Measurements from ENCODE around the gene OXLD1.
"Not testable (repeated sequence)": the region's sequence is repeated elsewhere in the genome, so short reads cannot be mapped to it uniquely, and the experiment has no call there.

Gene OXLD1

DNA sequence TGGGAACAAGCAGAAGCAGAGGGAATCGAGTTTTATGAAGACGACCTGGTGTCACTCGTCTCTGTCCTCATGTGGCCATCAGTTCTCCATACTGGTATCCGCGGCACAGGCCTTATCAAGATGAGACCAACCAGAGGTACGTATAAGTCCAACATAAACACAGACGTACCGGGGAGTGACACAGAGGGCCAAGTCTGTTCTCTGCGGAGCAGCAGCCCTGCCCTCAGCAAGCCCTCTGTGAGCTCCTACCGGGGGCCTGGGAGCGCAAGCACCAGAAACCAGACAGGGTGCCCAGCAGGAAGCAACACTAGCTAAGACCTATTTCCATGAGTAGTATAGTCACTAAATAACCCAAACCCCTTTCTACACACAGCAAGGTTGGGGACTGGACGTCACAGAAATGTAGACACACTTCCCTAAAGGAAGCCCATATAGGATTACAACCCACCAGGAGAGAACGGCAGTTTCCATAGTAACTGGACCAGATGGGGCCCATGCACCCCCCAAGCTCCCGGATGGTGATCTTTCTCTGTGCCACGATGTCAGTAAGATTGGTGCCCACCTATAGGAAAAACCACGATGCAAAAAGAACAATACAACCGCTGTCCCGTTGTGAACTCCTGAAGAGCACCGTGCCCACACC, 16.3 kb upstream of the OXLD1 start:
- no peak for DNase-seq

DNA sequence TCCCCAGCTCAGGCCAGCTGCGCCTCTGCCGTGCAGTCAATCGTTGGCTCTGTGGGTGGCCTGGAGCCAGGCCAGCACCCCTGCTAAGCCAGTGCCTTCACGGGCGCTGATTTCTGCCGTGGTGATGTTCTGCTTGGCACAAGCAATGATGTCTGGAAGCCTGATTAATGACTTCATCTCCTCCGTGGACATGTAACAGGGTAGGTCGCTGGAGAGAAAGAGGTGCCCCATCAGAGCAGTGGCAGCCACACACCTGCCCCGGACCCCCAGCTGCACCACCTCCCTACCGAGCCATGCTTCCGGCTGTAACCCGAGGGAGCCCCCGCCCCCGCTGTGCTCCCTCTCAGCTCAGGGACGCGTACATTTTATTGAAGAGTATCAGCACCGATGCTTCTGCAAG, 15.3 kb upstream of the OXLD1 start:
- DNase-seq, result peak; percentile 57

DNA sequence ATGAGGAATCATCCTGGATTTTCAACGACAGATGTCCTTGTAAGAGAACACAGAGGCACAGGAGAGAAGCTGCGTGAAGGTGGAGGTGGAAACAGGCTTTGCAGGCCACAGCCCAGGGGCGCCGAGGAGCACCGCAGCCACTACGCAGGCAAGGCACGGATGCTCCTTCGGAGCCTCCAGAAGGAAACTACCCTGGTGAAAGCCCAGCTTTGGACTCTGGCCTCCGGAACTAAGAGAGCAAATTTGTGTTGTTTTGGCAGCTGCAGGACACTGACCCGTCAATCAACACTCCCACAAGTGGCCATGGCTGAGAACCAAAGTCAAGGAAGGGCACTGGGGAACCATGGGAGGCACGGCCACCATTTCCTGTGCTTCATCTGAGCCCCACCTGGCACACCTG, 13.7 kb upstream of the OXLD1 start:
- no peak for DNase-seq

DNA sequence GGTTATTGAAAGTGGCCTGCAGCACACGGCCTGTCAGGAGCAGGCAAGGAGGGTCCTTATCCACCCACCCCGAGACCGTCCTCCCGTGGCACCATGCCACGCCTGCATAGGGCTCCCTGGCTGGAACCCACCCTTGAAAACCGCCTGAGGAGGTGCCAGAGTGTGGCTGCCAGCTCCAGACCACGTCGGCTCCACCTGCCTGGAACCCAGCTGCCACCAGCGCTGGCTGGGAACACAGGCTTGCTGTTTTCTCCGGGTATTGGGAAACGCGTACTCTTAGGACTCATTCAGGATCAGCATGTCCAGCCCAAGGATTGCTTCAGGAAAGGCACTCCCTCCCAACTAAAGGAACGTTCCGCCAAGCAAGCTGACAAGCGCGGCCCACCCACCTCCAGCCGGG, 10.5 kb upstream of the OXLD1 start:
- DNase-seq, result no peak

DNA sequence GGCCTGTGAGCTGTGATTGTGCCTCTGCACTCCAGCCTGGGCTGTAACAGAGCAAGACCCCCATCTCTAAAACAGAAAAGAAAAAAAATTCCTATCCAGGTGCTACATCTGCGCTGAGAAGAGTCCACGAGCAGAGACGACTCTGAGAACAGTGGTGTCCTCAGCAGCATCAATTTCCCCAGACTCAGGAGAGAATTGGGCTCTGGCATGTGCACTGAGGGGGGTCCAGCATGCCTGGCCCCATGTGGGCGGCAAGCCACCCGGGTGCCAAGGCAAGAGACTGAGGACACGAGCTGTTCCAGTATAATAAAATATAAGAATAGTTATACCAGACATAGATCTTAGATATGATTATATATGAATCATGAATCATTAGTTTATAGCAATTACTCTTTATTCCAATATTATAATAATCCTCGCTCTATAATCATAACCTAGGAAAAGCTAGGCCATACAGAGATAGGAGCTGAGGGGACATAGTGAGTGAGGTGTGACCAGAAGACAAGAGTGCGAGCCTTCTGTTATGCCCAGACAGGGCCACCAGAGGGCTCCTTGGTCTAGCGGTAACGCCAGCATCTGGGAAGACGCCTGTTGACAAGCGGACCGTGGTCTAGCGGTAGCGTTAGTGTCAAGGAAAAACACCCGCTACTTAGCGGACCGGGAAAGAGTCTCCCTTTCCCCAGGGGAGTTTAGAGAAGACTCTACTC, 9.3 kb upstream of the OXLD1 start:
- DNase-seq, result not testable (repeated sequence)

DNA sequence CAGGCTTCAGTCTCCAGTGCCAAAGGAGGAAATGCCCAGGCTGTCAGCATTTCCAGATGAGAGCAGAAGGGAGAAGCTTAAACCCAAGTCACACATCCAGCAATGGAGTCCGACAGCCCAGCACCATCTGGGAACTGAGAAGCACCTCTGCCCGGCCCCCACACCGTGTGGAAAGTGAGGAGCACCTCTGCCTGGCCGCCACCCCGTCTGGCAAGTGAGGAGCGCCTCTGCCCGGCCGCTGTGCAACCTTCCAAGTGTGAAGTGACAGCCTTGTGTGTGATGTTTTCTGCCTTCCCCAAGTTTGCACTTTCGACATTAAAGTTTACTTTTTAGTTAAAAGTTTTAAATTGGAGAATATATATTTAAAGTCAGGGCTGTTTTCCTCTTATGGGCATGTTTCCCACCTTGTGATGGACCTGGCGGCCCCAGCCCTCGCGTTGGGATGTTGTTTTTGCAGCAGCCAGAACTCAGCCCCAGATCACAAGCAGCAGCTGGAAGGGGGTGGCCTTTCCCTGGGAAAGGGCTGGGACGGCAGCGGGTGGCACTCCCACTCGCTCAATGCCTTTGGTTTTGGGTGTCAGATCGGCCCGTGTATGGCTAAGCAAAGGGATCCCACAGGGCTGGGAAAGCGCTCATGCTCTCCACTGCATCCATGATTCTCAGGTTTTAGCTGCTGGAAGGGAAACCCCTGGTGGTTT, 7.3 kb upstream of the OXLD1 start:
- DNase-seq, result no peak

DNA sequence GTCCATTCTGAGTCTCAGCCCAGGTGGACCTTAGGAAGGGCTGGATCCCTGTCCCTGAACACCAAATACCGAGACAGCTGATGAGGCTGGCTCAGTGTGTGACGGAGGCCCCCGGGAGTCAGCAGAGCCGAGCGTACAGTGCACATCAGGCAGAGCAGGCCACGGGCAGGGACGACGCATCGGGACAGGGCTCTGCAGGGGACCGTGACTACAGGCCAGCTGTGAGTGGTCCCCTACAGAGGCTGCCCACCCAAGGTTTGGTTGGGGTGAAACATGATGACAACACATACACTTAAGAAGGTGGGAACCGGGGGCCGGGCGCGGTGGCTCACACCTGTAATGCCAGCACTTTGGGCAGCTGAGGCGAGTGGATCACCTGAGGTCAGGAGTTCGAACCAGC, 6.5 kb upstream of the OXLD1 start:
- no peak for DNase-seq

DNA sequence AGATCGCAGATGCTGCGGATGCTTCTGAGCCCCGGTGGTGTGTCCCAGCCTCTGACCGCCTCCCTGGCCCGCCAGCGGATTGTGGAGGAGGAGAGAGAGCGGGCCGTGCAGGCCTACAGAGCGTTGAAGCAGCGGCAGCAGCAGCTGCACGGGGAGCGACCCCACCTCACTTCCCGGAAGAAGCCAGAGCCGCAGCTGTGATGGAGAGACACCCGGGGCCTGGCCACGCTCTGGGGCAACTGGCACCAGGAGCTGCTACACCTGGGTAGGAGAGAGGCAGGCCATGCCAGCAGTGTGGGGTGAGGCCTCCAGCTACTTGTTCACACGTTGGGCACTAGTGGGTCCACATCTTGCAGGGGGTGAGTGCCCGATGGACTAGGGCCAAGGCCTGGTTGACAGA, 6.1 kb upstream of the OXLD1 start:
- DNase-seq, result no peak

DNA sequence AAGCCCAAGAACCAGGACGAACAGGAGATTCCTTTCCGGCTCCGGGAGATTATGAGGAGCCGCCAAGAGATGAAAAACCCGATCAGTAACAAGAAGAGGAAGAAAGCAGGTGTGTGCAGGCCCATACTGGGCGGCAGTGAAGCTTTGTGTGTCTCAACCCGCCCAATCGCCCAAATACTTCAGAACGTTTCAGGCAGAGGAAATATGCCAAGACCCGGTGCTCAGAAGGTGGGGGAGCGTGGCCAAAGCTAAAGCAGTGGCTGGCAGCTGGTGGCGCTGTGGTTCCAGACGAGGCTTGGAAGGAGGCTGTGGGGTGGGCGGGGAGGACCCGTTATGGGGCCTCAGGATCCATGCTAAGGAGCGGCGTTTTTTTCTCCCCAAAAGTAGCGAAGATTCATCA, 1.3 kb upstream of the OXLD1 start:
- DNase-seq, result no peak

DNA sequence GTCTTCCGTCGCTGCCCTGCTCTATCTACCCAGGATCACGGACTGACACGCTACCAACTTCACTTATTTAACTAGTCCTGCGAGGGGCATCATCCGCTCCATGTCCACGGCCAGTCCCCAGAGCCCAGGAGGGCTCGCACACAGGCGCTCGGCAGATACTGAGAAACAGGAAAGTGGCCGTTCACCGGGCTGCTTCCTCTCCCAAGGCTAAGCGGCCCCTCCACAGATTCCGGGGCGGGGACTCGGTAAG, 388 bp downstream of the OXLD1 start:
- DNase-seq, result no peak

DNA sequence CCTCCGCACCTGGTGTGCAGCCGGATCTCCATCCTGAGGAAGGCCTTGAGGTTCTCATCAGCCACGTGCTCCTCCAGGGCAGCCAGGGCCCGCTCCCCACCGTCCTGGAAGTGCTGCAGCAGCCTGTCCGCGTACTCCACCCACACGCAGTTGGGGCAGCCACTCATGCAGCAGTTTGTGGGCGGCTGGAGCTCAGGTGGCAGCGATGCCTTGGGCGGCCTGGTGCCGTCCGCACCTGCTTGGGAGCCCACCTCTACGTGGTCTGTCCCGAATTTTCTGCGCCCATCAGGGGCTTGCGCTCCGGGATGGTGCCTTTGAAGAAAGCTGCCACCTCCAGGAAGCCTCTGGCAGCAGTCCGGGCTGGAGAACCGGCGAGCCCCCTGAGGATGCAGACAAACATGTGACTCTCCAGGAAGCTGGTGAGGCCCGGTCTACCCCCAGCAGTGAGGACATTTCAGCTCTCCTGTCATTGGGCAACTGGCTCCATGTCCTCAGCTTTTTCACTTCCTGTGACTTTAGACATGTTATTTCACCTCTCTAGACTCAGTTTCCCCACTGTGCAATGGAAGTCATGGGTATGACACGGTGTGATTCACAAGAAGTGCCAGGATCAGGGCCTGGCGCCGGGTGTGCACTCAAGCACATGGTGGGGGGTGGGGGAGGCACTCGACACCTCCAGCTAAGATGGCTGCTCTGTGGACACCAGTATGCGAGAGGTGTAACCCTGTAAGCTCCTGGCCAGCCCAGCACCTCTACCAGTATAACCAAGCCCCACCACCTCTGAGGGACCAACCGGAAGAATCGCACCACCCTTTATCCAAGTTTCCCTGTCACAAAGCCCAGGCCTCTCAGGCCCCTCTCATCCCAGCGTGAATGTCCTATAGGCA, 957 bp downstream of the OXLD1 start:
- peak; percentile 15 for DNase-seq

DNA sequence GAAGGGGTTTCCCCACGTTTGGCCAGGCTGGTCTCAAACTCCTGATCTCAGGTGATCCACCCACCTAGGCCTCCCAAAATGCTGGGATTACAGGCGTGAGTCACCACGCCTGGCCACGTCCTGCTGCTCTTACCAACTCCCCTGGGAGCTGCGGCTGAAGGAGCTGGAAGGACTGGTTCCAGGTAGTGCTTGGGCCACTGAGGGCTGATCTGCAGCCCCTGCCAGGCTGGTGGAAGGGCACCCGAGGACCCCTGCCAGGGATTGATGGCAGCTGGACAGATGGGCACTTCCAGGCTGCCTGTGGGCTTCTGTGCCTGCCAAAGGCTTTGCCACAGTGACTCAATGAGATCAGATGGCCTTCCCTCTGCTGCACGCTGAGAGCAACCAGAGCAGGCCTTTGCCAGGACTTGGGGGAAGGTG, 2.3 kb downstream of the OXLD1 start:
- no peak for DNase-seq

DNA sequence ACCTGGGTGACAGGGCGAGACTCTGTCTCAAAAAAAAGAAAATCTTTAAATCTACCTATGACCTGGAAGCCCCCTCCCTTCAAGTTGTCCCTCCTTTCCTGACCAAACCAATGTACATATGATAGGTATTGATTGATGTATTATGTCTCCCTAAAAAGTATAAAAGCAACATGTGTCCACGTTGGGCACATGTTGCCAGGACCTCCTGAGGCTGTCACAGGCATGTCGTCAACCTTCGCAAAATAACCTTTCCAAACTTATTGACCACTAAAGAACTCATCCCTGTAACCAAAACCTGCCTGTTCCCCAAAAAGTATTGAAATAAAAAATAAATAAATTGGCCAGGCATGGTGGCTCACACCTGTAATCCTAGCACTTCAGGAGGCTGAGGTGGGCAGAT, 4.4 kb downstream of the OXLD1 start:
- no peak for DNase-seq

DNA sequence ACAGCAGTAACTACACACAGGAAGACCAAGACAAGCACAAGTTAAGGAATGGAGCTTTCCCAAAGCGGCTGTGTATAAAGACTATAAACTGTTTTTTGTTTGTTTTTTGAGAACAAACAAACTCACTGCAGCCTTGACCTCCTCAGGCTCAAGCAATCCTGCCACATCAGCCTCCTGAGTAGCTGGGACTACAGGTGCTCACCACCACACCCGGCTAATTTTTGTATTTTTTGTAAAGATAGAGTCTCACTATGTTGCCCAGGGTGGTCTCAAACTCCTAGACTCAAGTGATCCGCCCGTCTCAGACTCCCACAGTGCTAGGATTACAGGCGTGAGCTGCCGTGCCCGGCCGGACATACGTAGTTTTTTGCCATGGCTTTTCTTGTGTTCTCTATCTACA, 6.0 kb downstream of the OXLD1 start:
- DNase-seq, result no peak

DNA sequence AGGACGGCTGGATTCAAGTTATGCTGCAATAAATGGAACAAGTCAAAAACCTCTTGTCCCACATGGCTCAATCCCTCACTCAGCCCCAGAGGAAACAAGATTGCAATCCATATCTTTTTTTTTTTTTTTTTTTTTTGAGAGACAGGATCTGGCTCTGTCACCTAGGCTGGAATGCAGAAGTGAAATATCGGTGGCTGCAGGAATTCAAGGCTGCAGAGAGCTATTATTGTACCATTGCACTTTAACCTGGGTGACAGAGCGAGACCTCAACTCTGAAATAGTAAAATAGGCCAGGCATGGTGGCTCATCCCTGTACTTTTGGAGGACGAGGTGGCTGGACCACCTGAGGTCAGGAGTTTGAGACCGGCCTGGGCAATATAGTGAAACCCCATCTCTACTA, 7.4 kb downstream of the OXLD1 start:
- DNase-seq, result no peak

DNA sequence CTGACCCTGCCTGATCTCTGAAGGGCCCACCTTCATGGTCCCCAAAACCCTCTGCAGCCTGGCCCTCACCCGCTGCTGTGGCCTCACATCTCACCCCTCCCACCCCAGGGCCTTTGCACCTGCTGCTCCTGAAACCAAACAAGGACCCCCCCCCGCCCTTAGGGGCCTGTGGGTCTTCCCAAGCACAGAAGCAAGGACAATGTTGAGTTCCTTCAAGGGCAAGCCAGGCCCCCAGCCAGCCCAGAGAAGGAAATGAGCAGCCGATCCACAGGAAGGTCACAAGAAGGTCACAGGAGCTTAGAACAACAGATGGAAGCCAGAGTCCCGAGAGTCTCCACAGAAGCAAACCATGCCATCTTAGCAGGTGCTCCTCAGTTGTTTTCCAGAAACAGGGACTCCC, 9.6 kb downstream of the OXLD1 start:
- DNase-seq, result no peak

DNA sequence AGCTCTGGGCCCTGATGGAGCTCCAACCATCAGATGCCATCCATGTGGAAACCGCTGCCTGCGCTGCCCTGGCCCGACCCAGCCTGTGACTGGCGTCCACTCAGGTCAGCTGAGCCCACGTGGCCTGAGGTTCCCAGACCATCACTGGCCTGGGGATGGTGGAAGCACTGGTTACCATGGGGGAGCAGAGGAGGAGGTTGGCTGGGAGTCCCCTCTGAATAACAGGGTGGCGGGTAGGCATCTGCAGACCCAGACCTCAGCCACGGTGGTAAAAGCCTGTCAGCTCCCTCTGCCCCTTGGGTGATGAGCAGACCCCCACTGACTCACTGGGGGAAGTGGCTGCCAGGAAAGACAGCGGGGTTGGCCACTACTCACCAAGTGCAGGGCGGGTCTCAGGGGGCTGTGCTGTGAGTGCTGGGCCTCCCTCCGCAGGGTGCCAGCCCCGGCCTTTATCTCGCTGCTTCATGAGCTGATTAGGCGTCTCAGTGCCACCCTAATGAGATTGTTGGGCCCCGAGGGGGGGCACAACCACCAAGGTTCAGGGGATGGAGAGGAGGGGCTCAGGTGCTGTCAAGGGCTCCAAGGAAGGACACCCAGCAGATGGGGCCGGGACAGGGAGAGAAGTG, 10.2 kb downstream of the OXLD1 start, which contains the start of gene PDE6G:
TSS of gene PDE6G (minus strand) at position 425 of the 626 bp plus-strand sequence. CDS start 3,237 bp downstream, outside the sequence.
- no peak for DNase-seq

DNA sequence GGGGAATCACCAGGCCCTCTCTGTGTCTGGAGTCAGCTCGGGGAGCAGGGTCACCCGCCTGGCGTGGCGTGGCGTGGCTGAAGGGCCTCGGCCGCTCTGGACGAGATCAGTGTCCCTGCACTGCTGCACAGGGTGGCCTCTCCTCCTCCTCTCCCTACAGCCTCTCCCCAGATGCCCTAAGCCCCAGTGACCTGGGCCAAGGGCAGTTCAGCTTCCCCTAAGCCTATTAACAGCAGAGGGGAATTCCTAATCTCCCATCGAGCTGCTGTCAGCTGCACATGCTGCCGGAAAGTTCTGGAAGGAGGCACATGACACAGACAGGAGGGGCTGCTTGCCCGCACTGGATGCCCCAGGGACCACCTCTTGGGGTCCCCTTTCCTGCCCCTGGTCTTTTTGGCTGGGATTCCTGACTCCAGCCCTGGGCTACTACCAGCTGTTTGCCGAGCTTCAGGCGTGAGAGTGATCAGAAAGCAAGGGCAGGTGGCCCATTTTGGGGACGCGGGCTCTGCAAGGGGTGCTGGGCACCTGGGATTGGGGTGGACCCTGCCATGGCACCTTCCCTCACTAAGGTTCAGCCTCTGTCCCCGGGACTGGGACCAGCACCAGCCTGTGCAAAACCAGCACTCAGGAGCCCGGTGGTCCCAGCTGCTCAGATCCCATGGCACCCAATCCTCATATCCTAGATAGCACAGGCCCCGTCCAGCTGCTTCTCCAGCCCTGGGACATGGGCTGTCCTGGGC, 10.9 kb downstream of the OXLD1 start:
- DNase-seq, result no peak

DNA sequence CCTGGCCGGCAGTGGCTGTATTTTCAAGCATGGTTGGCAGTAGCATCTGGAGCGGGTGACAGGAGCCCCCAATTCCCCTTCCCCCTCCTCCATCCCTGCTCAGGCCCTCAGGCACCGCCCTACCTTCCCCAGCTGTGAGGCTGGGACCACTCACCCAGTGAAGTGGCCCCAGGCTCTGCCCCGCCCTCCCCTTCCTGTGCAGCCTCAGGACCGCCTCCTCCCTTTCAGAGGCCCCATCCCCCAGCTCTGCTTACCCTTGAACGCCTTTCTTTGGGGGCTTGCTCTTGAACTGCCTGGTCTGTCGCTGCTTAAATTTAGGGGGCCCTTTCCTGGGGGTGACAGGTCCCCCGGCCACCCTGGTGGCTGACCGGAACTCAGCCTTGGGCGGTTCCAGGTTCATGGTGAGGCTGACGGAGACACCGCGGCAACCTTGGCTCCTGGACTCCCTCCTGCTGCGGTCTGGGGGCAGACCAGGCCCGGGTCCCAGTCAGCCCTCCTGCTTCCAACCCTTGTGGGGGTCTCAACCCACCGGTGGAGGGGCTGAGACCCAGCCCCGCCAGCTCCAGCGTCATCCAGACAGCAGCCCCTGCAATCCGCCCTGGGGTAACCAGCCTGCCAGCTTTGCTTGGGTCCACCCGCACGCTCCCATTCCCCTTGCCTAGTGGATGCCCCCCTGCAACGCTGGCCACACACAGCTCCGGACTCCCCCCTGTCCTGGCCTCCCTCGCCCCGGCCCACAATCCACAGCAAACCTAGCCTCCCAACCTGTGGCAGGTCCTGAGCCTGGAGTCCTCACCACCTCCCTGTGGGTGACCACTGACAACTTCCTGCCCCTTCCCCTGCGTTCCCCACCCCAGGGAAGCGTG, 13.3 kb downstream of the OXLD1 start:
- no peak for DNase-seq

DNA sequence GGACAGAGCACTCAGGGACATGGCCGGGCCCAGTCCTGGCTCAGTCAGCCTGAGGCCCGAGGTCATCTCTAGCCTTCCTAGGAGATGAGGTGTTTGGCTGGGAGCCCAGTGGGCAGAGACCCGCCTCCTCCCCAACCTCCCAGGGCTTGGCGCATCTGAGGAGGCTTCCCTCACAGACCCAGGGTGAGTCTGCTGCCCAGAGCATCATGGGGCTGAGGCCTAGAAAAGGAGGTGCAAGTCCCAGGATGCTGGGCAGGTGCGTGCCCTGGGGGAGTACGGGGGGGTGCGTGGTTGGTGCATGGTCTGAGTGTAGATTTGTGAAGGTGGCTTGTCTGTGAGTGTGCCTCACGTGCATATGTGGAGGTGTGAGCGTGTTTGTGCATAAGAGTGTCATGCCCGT, 14.7 kb downstream of the OXLD1 start:
- DNase-seq, result peak; percentile 7

DNA sequence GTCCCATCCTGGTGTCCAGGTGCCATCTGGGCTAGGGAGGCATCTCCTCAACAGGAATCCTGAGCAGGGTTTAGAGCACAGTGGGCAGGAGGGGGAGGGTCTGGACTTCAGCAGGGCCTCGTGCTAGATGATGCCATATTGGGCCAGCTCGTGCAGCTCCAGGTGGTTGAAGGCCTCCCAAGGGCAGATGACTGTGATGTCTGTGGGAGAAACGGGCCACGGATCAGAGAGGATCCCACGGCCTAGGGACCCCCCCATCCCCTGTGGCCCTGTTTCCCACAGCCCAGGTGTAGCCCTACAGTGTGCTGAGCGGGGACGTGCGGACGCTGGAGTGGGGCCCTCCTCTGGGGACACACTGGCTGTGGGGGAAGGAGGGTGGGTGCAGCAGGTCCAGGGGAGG, 15.5 kb downstream of the OXLD1 start:
- no peak for DNase-seq

All from NCI-H446 treated with DMSO at 0.1 percent for 48 hours (cell line).